WERI-Rb-1 (cell line): ENCODE data around the gene NLRP1.

ENCODE experiments used
- DNase-seq: peaks from one replicate; pipeline ENCODE4 v3.0.0-alpha.2; 2020
- H3K27ac ChIP-seq: fragments of 250-450 bp; sonication (Bioruptor Pico); 2 replicates; pipeline ENCODE4 v1.5.1; 2020; ENCODE audit warnings: mild to moderate bottlenecking, moderate library complexity
- H3K27me3 ChIP-seq: fragments of 250-450 bp; sonication (Bioruptor Pico); 2 replicates; pipeline ENCODE4 v1.5.1; 2021; ENCODE audit warnings: mild to moderate bottlenecking, low read depth, moderate library complexity; ENCODE audit not compliant: insufficient read depth, severe bottlenecking
- H3K36me3 ChIP-seq: fragments of 250-450 bp; sonication (Bioruptor Pico); 2 replicates; pipeline ENCODE4 v1.5.1; 2020; ENCODE audit warnings: mild to moderate bottlenecking, moderate library complexity
- H3K4me3 ChIP-seq: 2 replicates; pipeline ENCODE4 v1.5.1; 2011; ENCODE audit warnings: low read depth, mild to moderate bottlenecking, control low read depth, low read length
- H3K9me3 ChIP-seq: fragments of 250-450 bp; sonication (Bioruptor Pico); 2 replicates; pipeline ENCODE4 v1.5.1; 2021; ENCODE audit warnings: mild to moderate bottlenecking, moderate library complexity; ENCODE audit not compliant: severe bottlenecking
- CTCF ChIP-seq: IDR thresholded peaks from 2 replicates; pipeline ENCODE4 v1.5.1; 2011; ENCODE audit warnings: low read depth, mild to moderate bottlenecking, control low read depth, inconsistent platforms, low read length

Gene NLRP1

GRCh38 chr17:5508810-5509209, 75.5 kb downstream of the NLRP1 start:
- H3K27ac ChIP-seq, result no peak overlapping the region
- no peak for TF ChIP-seq CTCF
- H3K9me3 ChIP-seq, result no peaks in the 10 kb centered on the region
- no peak overlapping the region for H3K4me3 ChIP-seq
- peak; percentile 19 for DNase-seq
- no peaks in the 10 kb centered on the region for H3K27me3 ChIP-seq
- no peaks in the 10 kb centered on the region for H3K36me3 ChIP-seq

DNA sequence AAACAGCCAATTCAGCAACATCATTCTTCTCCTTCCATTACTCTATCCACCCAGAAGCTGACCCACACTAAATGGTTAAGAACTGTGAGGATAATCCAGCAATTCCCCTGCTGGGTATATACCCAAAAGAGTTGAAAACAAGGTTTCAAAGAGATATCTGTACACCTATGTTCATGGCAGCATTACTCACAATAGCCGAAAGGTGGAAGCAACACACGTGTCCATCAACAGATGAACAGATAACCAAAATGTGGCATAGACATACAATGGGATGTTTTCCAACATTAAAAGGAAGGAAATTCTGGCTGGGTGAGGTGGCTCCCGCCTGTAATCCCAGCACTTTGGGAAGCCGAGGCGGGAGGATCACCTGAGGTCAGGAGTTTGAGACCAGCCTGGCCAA, 78.0 kb downstream of the NLRP1 start:
- no peak overlapping the region for H3K4me3 ChIP-seq
- TF ChIP-seq CTCF, result no peak
- H3K36me3 ChIP-seq, result no peaks in the 10 kb centered on the region
- no peak for DNase-seq
- no peaks in the 10 kb centered on the region for H3K27me3 ChIP-seq
- H3K9me3 ChIP-seq, result no peaks in the 10 kb centered on the region
- no peak overlapping the region for H3K27ac ChIP-seq

DNA sequence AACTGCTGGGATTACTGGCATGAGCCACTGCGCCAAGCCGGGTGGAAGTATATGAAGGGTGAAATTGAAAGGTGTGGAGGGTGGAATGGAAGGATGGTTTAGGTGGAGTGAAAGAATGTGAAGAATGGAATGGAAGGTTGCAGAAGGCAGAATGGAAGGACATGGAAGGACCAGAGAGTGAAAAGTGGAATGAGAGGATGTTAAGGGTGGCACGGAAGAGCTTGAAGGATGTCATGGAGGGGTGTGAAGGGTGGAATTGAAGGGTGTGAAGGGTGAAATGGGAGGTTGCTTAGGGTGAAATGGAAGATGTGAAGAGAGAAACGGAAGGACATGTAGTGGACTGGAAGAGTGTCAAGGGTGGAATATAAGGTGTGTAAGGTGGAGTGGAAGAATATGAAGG, 81.8 kb downstream of the NLRP1 start:
- Histone ChIP-seq H3K27me3 (no peaks in the 10 kb centered on the region), H3K36me3 (no peaks in the 10 kb centered on the region), H3K4me3 (no peak overlapping the region), H3K27ac (no peak overlapping the region), H3K9me3 (no peaks in the 10 kb centered on the region)
- no peak for DNase-seq
- TF ChIP-seq CTCF, result no peak

DNA sequence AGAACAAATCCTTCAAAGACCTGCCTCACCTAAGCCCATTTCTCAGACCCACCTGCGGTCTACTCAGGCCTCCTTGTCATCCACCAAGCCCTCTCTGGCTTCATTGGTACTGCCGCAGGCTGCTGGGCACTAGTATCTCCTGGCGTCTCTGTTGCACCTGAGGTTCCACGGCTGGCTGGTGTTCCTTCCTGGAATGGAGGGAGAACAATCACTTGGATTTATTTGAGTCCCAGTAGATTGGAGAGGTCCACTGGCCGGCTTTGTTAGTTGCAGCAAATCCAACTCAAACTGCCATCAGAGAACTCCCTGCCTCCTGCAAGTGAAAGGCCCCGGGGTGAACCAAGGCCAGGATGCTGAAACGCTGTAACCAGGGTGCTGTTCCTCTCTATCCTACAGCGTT, 82.6 kb downstream of the NLRP1 start:
- no peak overlapping the region for H3K4me3 ChIP-seq
- TF ChIP-seq CTCF, result no peak
- H3K27me3 ChIP-seq, result no peaks in the 10 kb centered on the region
- H3K27ac ChIP-seq, result no peak overlapping the region
- no peaks in the 10 kb centered on the region for H3K36me3 ChIP-seq
- no peak for DNase-seq
- no peaks in the 10 kb centered on the region for H3K9me3 ChIP-seq

DNA sequence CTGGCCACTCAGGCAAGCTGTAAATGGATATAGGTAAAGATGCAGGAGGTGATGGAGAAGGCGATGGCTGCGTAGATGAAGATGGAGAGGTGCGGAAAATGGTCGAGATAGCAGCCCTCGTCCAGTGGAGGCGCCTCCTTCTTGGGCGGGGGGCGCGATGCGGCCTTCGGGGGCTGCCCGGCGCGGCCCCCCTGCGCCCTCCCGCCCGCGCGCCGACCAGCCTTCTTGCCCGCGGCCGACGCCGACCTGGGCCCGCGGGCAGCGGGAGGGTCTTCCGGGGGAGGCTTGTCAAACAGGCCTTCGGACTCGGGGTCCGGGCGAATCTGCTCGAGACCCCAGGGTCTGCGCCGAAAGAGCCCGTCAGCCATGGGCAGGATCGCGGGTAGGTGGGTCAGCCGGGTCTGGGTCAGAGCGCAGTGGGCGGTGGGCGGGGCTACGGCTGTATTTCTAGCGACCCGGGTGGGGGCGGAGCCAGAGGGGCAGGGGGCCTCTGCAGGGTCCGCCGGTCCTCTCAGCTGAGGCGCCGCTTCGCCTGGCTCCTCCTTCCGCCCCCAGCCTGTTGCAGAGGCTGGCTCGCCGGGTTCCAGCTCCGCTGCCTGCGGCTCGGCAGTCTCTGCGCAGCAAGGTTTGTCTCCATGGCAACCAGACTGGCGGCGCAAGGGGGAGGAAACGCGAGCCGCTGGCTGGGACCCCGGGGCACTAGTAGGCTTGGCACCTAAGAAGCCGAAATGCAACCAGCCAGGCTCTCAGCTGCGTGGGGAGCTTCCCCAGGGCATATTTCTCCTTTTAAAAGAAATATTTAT, 83.5 kb downstream of the NLRP1 start:
- no peak for TF ChIP-seq CTCF
- H3K27me3 ChIP-seq, result no peaks in the 10 kb centered on the region
- peak overlapping the region; percentile 45 for H3K4me3 ChIP-seq
- H3K36me3 ChIP-seq, result no peaks in the 10 kb centered on the region
- H3K27ac ChIP-seq, result no peak overlapping the region
- no peaks in the 10 kb centered on the region for H3K9me3 ChIP-seq
- DNase-seq, result peak; percentile 94

DNA sequence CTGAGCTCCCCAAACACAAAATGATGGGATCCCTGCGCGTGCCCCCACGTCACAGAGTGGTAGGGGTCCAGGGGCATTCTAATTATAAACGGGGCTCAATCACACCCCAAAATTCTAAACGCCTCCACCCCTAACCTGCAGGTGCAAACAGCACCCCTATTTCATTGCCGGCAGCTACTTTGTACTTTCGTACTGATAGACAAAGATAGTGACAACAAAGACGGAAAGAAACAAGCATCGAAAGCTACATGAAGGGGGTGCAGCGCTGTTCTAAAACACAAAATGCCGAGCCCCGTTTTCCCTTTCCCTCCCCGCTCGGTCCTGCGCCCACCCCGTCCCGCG, 84.1 kb downstream of the NLRP1 start:
- H3K27ac ChIP-seq, result no peak overlapping the region
- H3K9me3 ChIP-seq, result no peaks in the 10 kb centered on the region
- no peaks in the 10 kb centered on the region for H3K27me3 ChIP-seq
- H3K4me3 ChIP-seq, result peak overlapping the region; percentile 45
- no peak for DNase-seq
- no peak for TF ChIP-seq CTCF
- H3K36me3 ChIP-seq, result no peaks in the 10 kb centered on the region
